ENCODE data around the gene LBX2.
A peak's percentile ranks its signal among the peaks of the same experiment; 100 is the strongest.

LBX2 gene, protein sequence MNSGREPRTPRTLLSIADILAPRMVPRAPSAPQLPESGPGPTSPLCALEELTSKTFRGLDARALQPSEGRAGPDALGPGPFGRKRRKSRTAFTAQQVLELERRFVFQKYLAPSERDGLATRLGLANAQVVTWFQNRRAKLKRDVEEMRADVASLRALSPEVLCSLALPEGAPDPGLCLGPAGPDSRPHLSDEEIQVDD

GRCh38 chr2:74499267-74499939, at the start of gene LBX2:
Gene LBX2 (minus strand): TSS chr2:74499603. CDS start chr2:74499537, 66 bp downstream.
- DNase-seq: peak in 1 of 2 donors; percentile 63

DNA sequence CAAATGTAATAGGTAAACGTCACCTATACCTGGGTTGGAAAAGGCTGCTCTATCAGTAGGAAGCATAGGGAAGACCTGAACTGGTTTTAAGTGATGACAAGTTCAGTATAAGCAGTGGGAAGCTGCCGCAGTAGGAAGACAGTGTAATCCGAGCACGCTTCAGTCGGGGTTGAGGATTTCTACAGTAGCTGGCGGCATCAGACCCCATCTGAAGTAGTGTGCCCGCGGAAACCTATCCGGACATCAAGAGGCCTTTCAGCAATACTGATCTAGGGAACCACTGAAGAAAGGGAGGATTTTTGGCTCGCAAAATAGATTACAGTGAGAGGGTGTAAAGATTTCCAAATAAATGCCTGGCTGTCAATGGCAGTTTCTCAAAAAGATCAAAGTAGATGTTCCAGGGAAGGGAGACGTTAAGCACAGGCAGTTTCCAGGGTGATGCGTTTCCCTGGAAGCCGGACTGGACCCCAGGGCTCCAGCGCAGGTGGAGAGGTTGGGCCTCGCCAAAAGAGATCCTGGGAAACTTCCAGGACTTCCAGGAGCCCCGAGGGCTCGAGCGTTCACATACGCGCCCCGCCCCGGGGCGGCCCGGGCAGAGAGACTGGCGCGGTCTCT, 49.0 kb upstream of the LBX2 start:
- no peak for DNase-seq

GRCh38 chr2:74546004-74546403, 46.6 kb upstream of the LBX2 start:
- DNase-seq: no peak

DNA sequence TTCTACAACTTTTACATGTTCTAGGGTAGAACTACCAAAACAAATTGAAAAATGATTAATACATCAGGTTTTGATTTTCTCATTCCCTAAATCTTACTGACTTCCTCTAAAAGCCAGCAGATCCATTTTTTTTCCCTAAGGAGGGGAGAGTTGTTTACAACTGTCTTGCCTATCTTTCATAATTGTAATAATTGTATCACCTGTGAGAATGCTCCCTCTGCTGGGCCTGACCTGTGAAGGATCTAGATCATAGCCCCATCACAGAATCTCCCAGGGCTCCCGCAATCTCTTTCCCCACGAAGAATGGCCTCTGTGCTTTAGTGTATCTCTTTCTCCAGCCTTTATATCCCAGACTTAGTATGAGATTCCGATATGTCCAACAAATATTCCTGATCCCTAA, 45.2 kb upstream of the LBX2 start:
- DNase-seq: no peak

DNA sequence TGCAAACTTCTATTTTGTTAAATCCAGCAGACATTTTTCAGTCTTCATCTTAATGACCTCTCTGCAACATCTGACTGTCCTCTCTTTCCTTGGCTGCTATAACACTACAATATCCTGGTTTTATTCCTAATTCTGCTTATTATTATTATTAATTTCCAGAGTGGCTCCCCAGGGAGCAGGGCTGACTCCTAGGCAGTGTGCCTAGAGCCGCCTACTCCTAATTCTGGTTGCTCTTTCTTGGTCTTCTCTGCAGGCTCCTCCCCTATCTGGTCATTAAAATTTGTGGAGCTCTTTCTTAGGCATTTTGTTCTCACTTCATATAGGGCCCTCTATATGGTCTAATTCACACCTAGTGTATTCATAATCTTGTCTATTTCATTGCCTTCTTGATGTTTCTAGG, 43.6 kb upstream of the LBX2 start:
- no peak for DNase-seq

DNA sequence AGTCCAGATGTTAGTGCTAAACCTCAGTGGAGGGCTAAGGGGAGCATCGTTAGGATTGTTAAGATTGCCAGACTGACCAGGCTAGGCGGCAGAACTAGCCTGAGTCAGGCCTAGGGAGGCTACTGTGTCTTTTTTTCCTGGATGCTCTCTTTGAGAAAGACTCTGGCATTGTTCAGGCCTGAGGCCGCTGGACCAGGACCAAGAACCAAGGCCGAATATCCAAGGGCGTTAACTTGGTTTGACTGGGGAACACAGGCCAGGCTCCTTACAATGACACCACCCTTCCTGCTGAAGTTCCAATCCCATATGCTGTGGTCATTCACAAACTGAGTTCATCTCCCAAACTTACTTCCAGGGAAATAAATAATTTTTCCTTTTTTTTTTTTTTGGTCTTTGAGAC, 40.9 kb upstream of the LBX2 start:
- no peak for DNase-seq

GRCh38 chr2:74538881-74539339, 39.5 kb upstream of the LBX2 start:
- DNase-seq: no peak

DNA sequence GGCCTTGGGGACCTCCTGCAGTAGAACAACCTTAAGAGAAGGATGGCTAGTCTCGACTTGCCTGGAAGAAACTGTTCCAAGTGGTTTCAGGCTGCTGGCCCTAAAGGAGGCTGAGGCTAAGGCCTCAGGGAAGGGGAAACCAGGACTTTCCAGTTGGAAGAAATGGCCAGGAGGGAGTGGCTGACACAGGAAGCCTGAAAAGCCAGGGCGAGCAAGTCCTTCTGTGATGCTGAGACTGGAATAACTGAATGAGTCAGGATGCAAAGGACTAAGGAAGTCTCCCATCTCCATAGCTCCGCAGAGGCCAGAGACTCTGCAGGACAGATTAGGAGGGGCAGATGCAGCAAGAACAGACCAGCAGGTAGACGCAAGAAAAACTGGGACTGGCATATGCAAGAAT, 37.7 kb upstream of the LBX2 start:
- DNase-seq: no peak

- DNase-seq: no peak
These were observed 37.0 kb upstream of the LBX2 start for GRCh38 chr2:74536166-74536950.

DNA sequence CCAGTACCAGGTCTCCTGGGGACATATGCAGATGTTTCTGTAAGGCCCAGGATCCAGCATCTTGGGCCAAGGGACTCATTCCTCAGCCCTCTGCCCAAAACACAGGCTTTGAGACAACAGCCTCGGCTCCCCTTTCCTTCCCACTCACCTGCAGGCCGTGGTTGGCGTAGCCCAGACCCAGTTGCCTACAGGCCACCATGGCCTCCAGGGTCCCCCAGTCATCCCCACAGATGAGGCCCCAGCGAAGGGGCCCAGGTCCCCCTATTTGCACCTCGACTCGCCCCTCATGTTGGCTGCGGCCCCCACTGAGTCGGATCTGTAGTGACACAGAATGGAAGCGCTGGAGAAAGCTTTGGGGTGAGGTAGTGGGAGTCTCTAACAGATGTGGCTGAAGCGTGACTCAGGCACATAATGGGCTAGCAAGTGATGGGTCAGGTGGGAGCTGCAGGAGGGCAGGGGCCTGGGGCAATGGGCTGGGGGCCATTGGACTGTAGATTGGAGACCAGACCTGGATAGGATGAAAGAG, 36.1 kb upstream of the LBX2 start:
- DNase-seq: no peak

DNA sequence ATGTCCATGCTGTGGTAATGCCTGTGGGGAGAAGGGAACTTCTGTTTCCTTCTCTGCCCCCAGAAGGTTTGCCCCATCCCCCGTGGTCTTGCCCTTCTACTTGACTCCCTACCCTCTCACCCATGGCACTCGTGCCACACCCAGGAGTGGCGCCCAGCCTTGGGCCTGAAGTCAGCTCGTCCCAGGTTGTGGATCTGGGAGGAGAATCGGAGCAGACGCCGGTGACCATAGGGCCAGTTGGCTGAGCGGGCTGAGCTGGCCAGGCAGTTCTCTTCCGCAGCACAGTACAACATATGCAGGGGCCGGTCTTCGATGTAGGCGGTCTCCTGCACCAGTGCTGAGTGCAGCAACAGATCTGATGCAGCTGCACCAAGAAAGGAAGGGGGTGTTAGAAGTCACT, 35.0 kb upstream of the LBX2 start:
- no peak for DNase-seq

DNA sequence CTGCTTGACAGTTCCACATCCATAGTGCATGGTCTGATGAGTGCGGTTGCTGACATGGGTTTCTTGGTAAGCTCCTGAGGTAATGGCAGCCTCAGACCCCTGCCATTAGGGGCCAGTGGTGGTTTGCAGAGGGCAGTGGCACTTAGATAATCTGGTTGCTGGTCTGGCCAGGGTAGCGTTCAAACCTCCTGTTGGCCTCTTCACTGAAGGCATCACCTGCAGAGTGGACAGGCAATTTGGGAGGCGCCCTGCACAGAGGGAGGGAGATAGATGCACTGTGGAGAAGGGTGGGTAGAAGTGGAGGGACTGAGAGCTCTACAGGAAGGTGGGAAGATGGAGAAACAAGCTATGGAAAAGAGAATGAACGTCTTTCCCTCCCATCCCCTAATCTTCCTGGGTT, 34.1 kb upstream of the LBX2 start:
- no peak for DNase-seq

GRCh38 chr2:74532222-74532621, 32.8 kb upstream of the LBX2 start:
- no peak for DNase-seq

DNA sequence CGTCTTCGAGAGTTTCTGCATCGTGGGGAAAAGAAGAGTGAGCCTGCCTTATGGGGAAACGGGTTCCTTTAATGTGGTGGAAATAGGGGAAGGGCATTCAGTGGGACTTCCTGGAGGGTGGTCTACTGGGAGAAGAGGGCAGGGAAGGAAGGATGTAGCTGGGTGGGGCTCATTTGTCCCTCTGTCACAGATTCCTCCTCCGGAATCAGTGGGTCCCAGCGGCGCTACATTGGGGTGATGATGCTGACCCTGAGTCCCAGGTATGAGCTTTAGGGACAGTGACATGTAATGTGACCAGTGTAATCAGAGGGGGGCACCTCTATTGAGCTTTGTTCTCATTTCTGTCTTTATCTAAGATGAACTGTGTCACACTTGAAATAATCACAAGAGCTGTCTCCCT, 32.3 kb upstream of the LBX2 start:
- no peak for DNase-seq

- DNase-seq: peak; percentile 49 to 53
These were observed 31.1 kb upstream of the LBX2 start for GRCh38 chr2:74530239-74531187.

GRCh38 chr2:74529357-74530238, 30.2 kb upstream of the LBX2 start, which contains the start of the genes AUP1 and HTRA2:
Gene AUP1 (minus strand): TSS chr2:74529706. CDS start chr2:74529629, 77 bp downstream.
Gene HTRA2 (plus strand): TSS chr2:74529933. CDS start chr2:74530007, 74 bp downstream.
- DNase-seq: peak; percentile 92 to 95

- DNase-seq: no peak
These were observed 29.4 kb upstream of the LBX2 start for GRCh38 chr2:74528600-74529356.

DNA sequence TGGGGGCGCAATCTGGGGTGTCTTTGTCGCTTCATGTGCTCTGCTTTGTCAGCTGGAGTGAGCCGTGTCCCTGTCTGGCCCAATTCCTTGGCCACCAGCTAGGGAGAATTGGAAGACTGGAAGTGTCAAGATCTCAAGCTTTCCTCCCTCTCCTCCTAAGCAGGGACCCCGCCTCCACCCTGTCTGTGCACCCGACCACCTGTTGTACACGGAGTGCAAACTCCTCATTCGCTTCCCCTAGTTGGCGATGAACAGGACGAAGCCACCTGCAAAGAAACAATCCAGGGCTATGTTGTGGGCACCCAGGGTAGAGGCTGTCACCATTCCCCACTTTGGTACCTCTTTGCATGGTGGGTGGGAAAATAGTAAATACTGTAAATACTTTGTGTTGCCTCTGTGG, 28.3 kb upstream of the LBX2 start:
- no peak for DNase-seq

GRCh38 chr2:74526649-74527230, 27.3 kb upstream of the LBX2 start:
- no peak for DNase-seq
